ENCODE measurements around the gene OR1F1.

GRCh38 chr16:3243882-3244281, 55.9 kb downstream of the OR1F1 start:
- TF ChIP-seq ZNF512 (CRISPR knock-in tag; IDR thresholded peaks at IDR 0.05; ENCODE audit: borderline replicate concordance): no peak
- TF ChIP-seq USF2 (CRISPR knock-in tag; IDR thresholded peaks at IDR 0.05): no peak
- TF ChIP-seq CTCF (IDR thresholded peaks at IDR 0.05): no peak
- no peak for TF ChIP-seq E2F1 (CRISPR knock-in tag; IDR thresholded peaks at IDR 0.05)
- TF ChIP-seq FOXJ3 (CRISPR knock-in tag; IDR thresholded peaks at IDR 0.05; ENCODE audit: borderline replicate concordance): no peak
- TF ChIP-seq E2F4 (CRISPR knock-in tag; IDR thresholded peaks at IDR 0.05; ENCODE audit: borderline replicate concordance, low read depth): no peak

Measured in WTC11 (cell line).